PC-9 (cell line): Measurements from ENCODE around the gene CLEC16A. TPM values are rescaled to one million over a fixed set of nuclear protein-coding genes. Genes with fewer than 3 reads are reported as not detected.

Experiments used
- BruUV-seq: library from RNA; stranded (reverse); fragments of 400-500 nt; replicated peaks from 2 replicates; lab custom pipeline; 2021; lab: Mats Ljungman, UMichigan
- CTCF ChIA-PET: fragments of 300-600 bp; sonication (Branson Sonifier 250); formaldehyde crosslinking; loops from one replicate; lab custom pipeline; 2022; ENCODE audit warnings: antibody characterized with exemption; lab: Charles Lee
- POLR2A ChIA-PET: fragments of 300-600 bp; sonication (Branson Sonifier 250); formaldehyde crosslinking; loops from one replicate; lab custom pipeline; 2022; ENCODE audit warnings: antibody characterized with exemption; ENCODE audit not compliant: unreplicated experiment; lab: Charles Lee
- DNase-seq, 2 experiments: peaks; one replicate each; pipeline versions ENCODE4 v3.0.0 to v3.0.0-alpha.2; 2015 to 2022; ENCODE audit warnings: mixed read lengths in 1 of 2
- H2AFZ ChIP-seq: fragments of 200-600 bp; sonication (generic); 2 replicates; pipeline ENCODE4 v1.8.1; 2017; ENCODE audit warnings: antibody characterized with exemption
- H3F3A ChIP-seq: fragments of 200-600 bp; sonication (generic); 2 replicates; pipeline ENCODE4 v1.8.1; 2017; ENCODE audit warnings: antibody characterized with exemption, mild to moderate bottlenecking, low read depth; ENCODE audit not compliant: insufficient read depth
- H3K27ac ChIP-seq: fragments of 200-600 bp; sonication (generic); 2 replicates; pipeline ENCODE4 v1.6.1; 2016; ENCODE audit warnings: mixed run types
- H3K27me3 ChIP-seq: fragments of 200-600 bp; sonication (generic); 2 replicates; pipeline ENCODE4 v1.6.1; 2016; ENCODE audit warnings: low read depth, mixed run types; ENCODE audit not compliant: insufficient read depth
- H3K36me3 ChIP-seq: fragments of 200-600 bp; sonication (generic); 2 replicates; pipeline ENCODE4 v1.6.1; 2016; ENCODE audit warnings: low read depth, mixed run types
- H3K4me1 ChIP-seq: fragments of 200-600 bp; sonication (generic); replicated peaks from 2 replicates; pipeline ENCODE4 v1.6.1; 2016; ENCODE audit warnings: mixed run types; ENCODE audit not compliant: insufficient read depth
- H3K4me2 ChIP-seq: fragments of 200-600 bp; sonication (generic); 2 replicates; pipeline ENCODE4 v1.6.1; 2017; ENCODE audit warnings: mixed run types
- H3K4me3 ChIP-seq: fragments of 200-600 bp; sonication (generic); 2 replicates; pipeline ENCODE4 v1.6.1; 2016; ENCODE audit warnings: mixed run types
- H3K79me2 ChIP-seq: fragments of 200-600 bp; sonication (generic); 2 replicates; pipeline ENCODE4 v1.6.1; 2017; ENCODE audit warnings: low read depth, mixed run types
- H3K9me2 ChIP-seq: fragments of 200-600 bp; sonication (generic); 2 replicates; pipeline ENCODE4 v1.8.1; 2017; ENCODE audit warnings: mild to moderate bottlenecking; ENCODE audit not compliant: insufficient read depth
- H3K9me3 ChIP-seq: fragments of 200-600 bp; sonication (generic); 2 replicates; pipeline ENCODE4 v1.8.1; 2016; ENCODE audit warnings: low read depth; ENCODE audit not compliant: insufficient read depth
- H4K20me1 ChIP-seq: fragments of 200-600 bp; sonication (generic); 2 replicates; pipeline ENCODE4 v1.8.1; 2017; ENCODE audit not compliant: insufficient read depth
- CTCF ChIP-seq: fragments of 200-600 bp; sonication (generic); conservative IDR thresholded peaks from 2 replicates; pipeline ENCODE4 v1.6.1; 2017; ENCODE audit warnings: mixed run types, antibody characterized with exemption, mild to moderate bottlenecking, moderate library complexity
- EZH2 ChIP-seq: fragments of 200-600 bp; sonication (generic); IDR thresholded peaks from 2 replicates; pipeline ENCODE4 v1.8.0; 2017; ENCODE audit warnings: antibody characterized with exemption, low read depth
- intact Hi-C: fragments of 100-400 bp; cut with micrococcal nuclease; formaldehyde crosslinking; loops from one replicate; pipeline ENCODE4 v1.10.0; 2022; ENCODE audit not compliant: unreplicated experiment
- total RNA-seq: library from RNA; stranded (reverse); gene quantifications from 2 replicates; pipeline ENCODE4 v1.2.3, GENCODE V29; 2021

The CLEC16A gene
- total RNA-seq, 1 experiment from 2014 or later = 34.9 TPM

GRCh38 chr16:10994571-10994970, 50.2 kb downstream of the CLEC16A start:
- H3K4me1 ChIP-seq = peaks cover 42% of the 10 kb centered on the region
- peaks cover 5% of the 10 kb centered on the region; the same call in 1 of the 2 replicates for H3K36me3 ChIP-seq
- H3K9me2 ChIP-seq = no peaks in the 10 kb centered on the region
- H4K20me1 ChIP-seq = no peaks in the 10 kb centered on the region
- H3K27ac ChIP-seq = no peak overlapping the region
- H3K79me2 ChIP-seq = peaks cover 7% of the 10 kb centered on the region; the same call in 1 of the 2 replicates
- no peak for DNase-seq
- H3K4me3 ChIP-seq = no peak overlapping the region
- H2AFZ ChIP-seq = no peak overlapping the region
- BruUV-seq = no TSS peak
- H3K27me3 ChIP-seq = no peaks in the 10 kb centered on the region
- no peaks in the 10 kb centered on the region for H3K9me3 ChIP-seq
- peaks cover 29% of the 10 kb centered on the region for H3F3A ChIP-seq
- POLR2A ChIA-PET = no interaction called here
- CTCF ChIA-PET = no interaction called here
- intact Hi-C loops = loop anchor here (5.0 kb wide), 2 partner anchors 98 to 503 kb away; no protein-coding TSS in a partner anchor
- H3K4me2 ChIP-seq = no peak overlapping the region
- TF ChIP-seq EZH2 (no peak), CTCF (no peak)

- no TSS peak for BruUV-seq
- TF ChIP-seq CTCF = no peak
- no peak for TF ChIP-seq EZH2
- no peak overlapping the region for H3K27ac ChIP-seq
- POLR2A ChIA-PET = no interaction called here
- intact Hi-C loops = no loop called here
- peaks cover 5% of the 10 kb centered on the region; the same call in 1 of the 2 replicates for H3K36me3 ChIP-seq
- no peak for DNase-seq
- peaks cover 7% of the 10 kb centered on the region; the same call in 1 of the 2 replicates for H3K79me2 ChIP-seq
- H3K4me2 ChIP-seq = no peak overlapping the region
- no peaks in the 10 kb centered on the region for H3K9me2 ChIP-seq
- H2AFZ ChIP-seq = no peak overlapping the region
- H3K4me1 ChIP-seq = peaks cover 35% of the 10 kb centered on the region
- H3K4me3 ChIP-seq = no peak overlapping the region
- CTCF ChIA-PET = no interaction called here
- H3F3A ChIP-seq = peaks cover 25% of the 10 kb centered on the region
- H3K27me3 ChIP-seq = no peaks in the 10 kb centered on the region
- H3K9me3 ChIP-seq = no peaks in the 10 kb centered on the region
- no peaks in the 10 kb centered on the region for H4K20me1 ChIP-seq
Observed at GRCh38 chr16:10995565-10995964, 51.2 kb downstream of the CLEC16A start.

GRCh38 chr16:10997485-10997884, 53.1 kb downstream of the CLEC16A start:
- peaks cover 19% of the 10 kb centered on the region for H3K4me1 ChIP-seq
- ChIA-PET POLR2A (no interaction called here), CTCF (no interaction called here)
- H2AFZ ChIP-seq = no peak overlapping the region
- H3K9me3 ChIP-seq = no peaks in the 10 kb centered on the region
- H3K9me2 ChIP-seq = no peaks in the 10 kb centered on the region
- no peaks in the 10 kb centered on the region for H4K20me1 ChIP-seq
- peaks cover 7% of the 10 kb centered on the region; the same call in 1 of the 2 replicates for H3K79me2 ChIP-seq
- no TSS peak for BruUV-seq
- H3K27ac ChIP-seq = no peak overlapping the region
- H3F3A ChIP-seq = peaks cover 10% of the 10 kb centered on the region; the same call in 1 of the 2 replicates
- H3K4me2 ChIP-seq = no peak overlapping the region
- intact Hi-C loops = no loop called here
- TF ChIP-seq CTCF = no peak
- TF ChIP-seq EZH2 = no peak
- no peak overlapping the region for H3K4me3 ChIP-seq
- no peaks in the 10 kb centered on the region for H3K27me3 ChIP-seq
- H3K36me3 ChIP-seq = 0 out of 2 replicates have a peak, but pooled peaks cover 3% of the 10 kb centered on the region
- no peak for DNase-seq
